ENCODE results near the gene COQ8B. TPM values are rescaled to one million over a fixed set of nuclear protein-coding genes. Genes with fewer than 3 reads are reported as not detected.

COQ8B gene
- total and polyA plus RNA-seq, 7 donors = 24.7 to 59.3 (median 35.9) TPM

- intact Hi-C loops (cut with DNase I) = no loop called here
- TF ChIP-seq POLR2A (IDR thresholded peaks at IDR 0.05) (no peak), POLR2AphosphoS5 (IDR thresholded peaks at IDR 0.05) (no peak)
- Histone ChIP-seq H3K4me1 (peaks cover 0 to 34% (median 31%) of the 10 kb centered on the region in 4 donors), H3K27me3 (no peaks in the 10 kb centered on the region), H3K27ac (peak overlapping the region; percentile 85 to 90 (median 86)), H3K4me3 (peak overlapping the region in 1 of 4 donors; percentile 21), H3K36me3 (no peaks in the 10 kb centered on the region), H3K9me3 (no peaks in the 10 kb centered on the region)
- DNase-seq = no peak
- WGBS, 2 donors = 70 to 74% methylated on average over 5 of the region's 5 CpGs
Measured at GRCh38 chr19:40646743-40647254, 69.9 kb downstream of the COQ8B start.

GRCh38 chr19:40642757-40643305 lies 73.9 kb downstream of the COQ8B start:
- peak overlapping the region in 3 of 4 donors; percentile 44 to 61 (median 46) for H3K27ac ChIP-seq
- peaks cover 0 to 33% (median 25%) of the 10 kb centered on the region in 4 donors for H3K4me1 ChIP-seq
- no peaks in the 10 kb centered on the region for H3K9me3 ChIP-seq
- DNase-seq = no peak
- H3K4me3 ChIP-seq = no peak overlapping the region
- intact Hi-C loops (cut with DNase I) = no loop called here
- no peaks in the 10 kb centered on the region for H3K36me3 ChIP-seq
- no peak for TF ChIP-seq CTCF (IDR thresholded peaks at IDR 0.05)
- no peak for TF ChIP-seq POLR2A (IDR thresholded peaks at IDR 0.05)
- no peak for TF ChIP-seq EP300 (IDR thresholded peaks at IDR 0.05)
- no peak for TF ChIP-seq POLR2AphosphoS5 (IDR thresholded peaks at IDR 0.05)
- 72 to 78% methylated on average over 8 of the region's 8 CpGs for WGBS, 2 donors
- no peaks in the 10 kb centered on the region for H3K27me3 ChIP-seq

GRCh38 chr19:40642051-40642706 lies 74.5 kb downstream of the COQ8B start:
- no peak overlapping the region for H3K4me3 ChIP-seq
- 75 to 90% methylated on average over 18 of the region's 18 CpGs for WGBS, 2 donors
- peak overlapping the region; percentile 46 to 70 (median 56) for H3K27ac ChIP-seq
- H3K36me3 ChIP-seq = no peaks in the 10 kb centered on the region
- no peaks in the 10 kb centered on the region for H3K27me3 ChIP-seq
- no peak for DNase-seq
- H3K9me3 ChIP-seq = no peaks in the 10 kb centered on the region
- peaks cover 0 to 33% (median 25%) of the 10 kb centered on the region in 4 donors for H3K4me1 ChIP-seq
- TF ChIP-seq POLR2A (IDR thresholded peaks at IDR 0.05) (no peak), POLR2AphosphoS5 (IDR thresholded peaks at IDR 0.05) (no peak), CTCF (IDR thresholded peaks at IDR 0.05) (no peak), EP300 (IDR thresholded peaks at IDR 0.05) (no peak)
- intact Hi-C loops (cut with DNase I) = no loop called here

Small RNA genes within 50 kb of the gene (small RNA-seq; reads per million reads assigned to genes)
- 0 reads per million in 3 donors for gene RNU6-195P

Other genes with a start within 250 kb of the COQ8B start
- gene SPTBN4, start 249.9 kb downstream of the COQ8B start, total RNA-seq = 1 to 10 TPM in 3 of 4 donors, under 1 TPM in 1; 0.99 to 5.0 (median 2.7) TPM
- 1 to 10 TPM in 1 of 3 donors, under 1 TPM in 1, not detected in 1; 0.23 to 1.3 TPM for gene SPTBN4, start 249.9 kb downstream of the COQ8B start, polyA plus RNA-seq
- 10 to 100 TPM; 15.9 to 36.3 (median 33.8) TPM for gene SHKBP1, start 140.0 kb downstream of the COQ8B start, total RNA-seq
- gene SHKBP1, start 140.0 kb downstream of the COQ8B start, polyA plus RNA-seq = 10 to 100 TPM; 50.2 to 81.0 (median 52.9) TPM
- gene LTBP4, start 115.5 kb downstream of the COQ8B start, total RNA-seq = 100 to 1,000 TPM; 107 to 206 (median 176) TPM
- gene LTBP4, start 115.5 kb downstream of the COQ8B start, polyA plus RNA-seq = 100 to 1,000 TPM in 1 of 3 donors, 10 to 100 TPM in 2; 31.9 to 118 (median 41.4) TPM
- gene NUMBL, start 26.2 kb downstream of the COQ8B start, total RNA-seq = 10 to 100 TPM; 21.9 to 38.2 (median 25.0) TPM
- 10 to 100 TPM in 1 of 3 donors, 1 to 10 TPM in 2; 3.0 to 13.7 (median 9.6) TPM for gene NUMBL, start 26.2 kb downstream of the COQ8B start, polyA plus RNA-seq
- 10 to 100 TPM; 17.7 to 39.6 (median 23.1) TPM for gene ITPKC, start 226 bp upstream of the COQ8B start, total RNA-seq
- 10 to 100 TPM; 17.4 to 27.0 (median 25.9) TPM for gene ITPKC, start 226 bp upstream of the COQ8B start, polyA plus RNA-seq
- 1 to 10 TPM; 1.8 to 5.3 (median 3.0) TPM for gene ACTMAP, start 33.6 kb upstream of the COQ8B start, total RNA-seq
- gene ACTMAP, start 33.6 kb upstream of the COQ8B start, polyA plus RNA-seq = 10 to 100 TPM in 1 of 3 donors, 1 to 10 TPM in 2; 6.0 to 11.0 (median 6.6) TPM
- gene SNRPA, start 34.3 kb upstream of the COQ8B start, total RNA-seq = 10 to 100 TPM; 43.2 to 60.1 (median 54.0) TPM
- 10 to 100 TPM; 19.2 to 76.1 (median 37.2) TPM for gene SNRPA, start 34.3 kb upstream of the COQ8B start, polyA plus RNA-seq
- 10 to 100 TPM in 3 of 4 donors, 1 to 10 TPM in 1; 9.1 to 19.1 (median 15.7) TPM for gene MIA, start 58.6 kb upstream of the COQ8B start, total RNA-seq
- gene MIA, start 58.6 kb upstream of the COQ8B start, polyA plus RNA-seq = 10 to 100 TPM in 1 of 3 donors, 1 to 10 TPM in 1, not detected in 1; 2.1 to 11.3 TPM
- 10 to 100 TPM; 15.6 to 21.3 (median 19.2) TPM for gene RAB4B, start 61.4 kb upstream of the COQ8B start, total RNA-seq
- 10 to 100 TPM; 39.0 to 76.5 (median 58.3) TPM for gene RAB4B, start 61.4 kb upstream of the COQ8B start, polyA plus RNA-seq
- gene EGLN2, start 82.3 kb upstream of the COQ8B start, total RNA-seq = 100 to 1,000 TPM in 1 of 4 donors, 10 to 100 TPM in 3; 60.9 to 106 (median 87.6) TPM
- 100 to 1,000 TPM in 2 of 3 donors, 10 to 100 TPM in 1; 88.9 to 105 (median 101) TPM for gene EGLN2, start 82.3 kb upstream of the COQ8B start, polyA plus RNA-seq
- 1 to 10 TPM in 1 of 4 donors, not detected in 3; 1.8 TPM for gene CYP2A6, start 133.6 kb upstream of the COQ8B start, total RNA-seq
- gene CYP2A6, start 133.6 kb upstream of the COQ8B start, polyA plus RNA-seq = not detected
- gene CYP2A7, start 165.3 kb upstream of the COQ8B start, total RNA-seq = under 1 TPM in 1 of 4 donors, not detected in 3; 0.36 TPM
- gene CYP2A7, start 165.3 kb upstream of the COQ8B start, polyA plus RNA-seq = not detected

Measured in sigmoid colon (tissue), 7 donors.